ENCODE data around the gene A3GALT2. TPM values are rescaled to one million over a fixed set of nuclear protein-coding genes. Genes with fewer than 3 reads are reported as not detected.
"Not testable (repeated sequence)": the region's sequence is repeated elsewhere in the genome, so short reads cannot be mapped to it uniquely, and the experiment has no call there.

The A3GALT2 gene
- total RNA-seq, 1 donor from 2014 or later: not detected

DNA sequence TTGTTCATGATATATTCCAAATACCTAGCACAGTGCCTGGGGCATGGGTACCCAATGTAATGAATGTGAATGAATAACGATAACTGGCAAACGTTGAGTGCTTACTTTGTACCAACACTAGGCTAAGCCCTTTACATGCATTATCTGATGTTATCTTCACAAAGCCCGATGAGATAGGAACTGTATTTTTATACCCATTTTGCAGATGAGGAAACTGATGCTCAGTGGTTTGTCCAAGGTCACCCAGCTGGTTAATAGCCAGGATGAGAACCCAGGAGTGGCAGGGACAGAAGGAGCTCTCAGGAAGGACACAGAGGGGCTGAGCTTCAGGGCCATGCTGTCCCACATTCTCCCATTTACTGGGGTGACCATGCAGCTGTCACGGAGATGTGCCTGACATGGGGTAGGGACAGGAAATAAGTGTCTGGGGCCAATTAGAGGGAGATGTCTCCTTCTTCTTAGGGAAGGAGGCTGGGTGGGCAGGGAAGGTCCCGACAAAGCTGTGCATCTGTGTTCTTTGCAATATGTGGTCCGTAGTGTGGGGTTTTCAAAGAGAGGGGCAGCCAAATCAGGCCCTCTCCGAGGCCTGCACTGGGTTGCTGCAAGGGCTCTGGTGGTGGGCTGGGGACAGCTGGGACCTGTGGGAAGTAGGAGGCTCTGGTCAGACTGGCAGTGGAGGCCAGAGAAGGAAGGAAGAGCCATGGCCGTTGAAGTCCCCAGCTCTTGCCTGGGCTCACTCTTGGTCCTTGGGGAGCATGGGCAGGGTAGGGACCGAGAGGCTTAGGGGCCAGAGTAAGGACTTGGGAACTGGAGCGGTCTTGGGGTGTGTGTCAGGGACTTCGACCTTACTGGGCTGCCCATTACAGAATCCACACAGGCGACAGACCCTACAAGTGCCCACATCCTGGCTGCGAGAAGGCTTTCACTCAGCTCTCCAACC is 26.6 kb downstream of the A3GALT2 start:
- DNase-seq (ENCODE audit: low spot score): no peak

DNA sequence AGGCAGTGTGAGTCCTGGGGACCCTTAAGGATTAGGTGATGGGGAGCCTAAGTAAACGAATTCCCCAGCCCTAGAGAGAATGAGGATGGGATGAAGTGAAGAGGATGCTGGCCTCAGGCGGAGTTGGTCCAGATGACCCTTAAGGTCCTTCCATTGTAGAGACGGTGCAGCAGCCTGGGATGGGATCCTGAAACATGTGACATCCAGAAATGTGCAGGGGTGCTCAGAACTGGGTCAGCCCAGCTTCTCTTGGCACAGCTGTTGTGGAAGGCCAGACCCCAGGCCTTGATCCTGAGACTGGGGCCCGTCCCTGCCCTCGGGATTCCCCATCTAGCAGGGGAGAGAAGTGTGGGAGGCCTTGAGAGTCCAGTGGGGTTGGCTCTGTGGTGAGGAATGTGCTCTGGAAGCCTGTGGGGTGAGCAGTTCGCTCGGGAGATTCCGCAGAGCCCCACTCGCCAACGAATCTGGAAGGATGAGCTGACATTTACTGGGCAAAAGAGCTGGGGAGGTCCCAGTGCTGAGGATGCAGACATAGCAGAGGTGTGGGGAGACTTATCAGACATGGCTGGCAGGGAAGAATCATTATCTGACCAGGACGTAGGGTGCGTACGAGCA is 28.1 kb downstream of the A3GALT2 start:
- no peak for DNase-seq (ENCODE audit: low spot score)

DNA sequence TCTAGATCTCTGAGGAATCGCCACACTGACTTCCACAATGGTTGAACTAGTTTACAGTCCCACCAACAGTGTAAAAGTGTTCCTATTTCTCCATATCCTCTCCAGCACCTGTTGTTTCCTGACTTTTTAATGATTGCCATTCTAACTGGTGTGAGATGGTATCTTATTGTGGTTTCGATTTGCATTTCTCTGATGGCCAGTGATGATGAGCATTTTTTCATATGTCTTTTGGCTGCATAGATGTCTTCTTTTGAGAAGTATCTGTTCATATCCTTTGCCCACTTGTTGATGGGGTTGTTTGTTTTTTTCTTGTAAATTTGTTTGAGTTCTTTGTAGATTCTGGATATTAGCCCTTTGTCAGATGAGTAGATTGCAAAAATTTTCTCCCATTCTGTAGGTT is 30.3 kb downstream of the A3GALT2 start:
- not testable (repeated sequence) for DNase-seq (ENCODE audit: low spot score)

- DNase-seq (ENCODE audit: low spot score): no peak
These were observed 31.1 kb downstream of the A3GALT2 start for GRCh38 chr1:33289858-33290154.

DNA sequence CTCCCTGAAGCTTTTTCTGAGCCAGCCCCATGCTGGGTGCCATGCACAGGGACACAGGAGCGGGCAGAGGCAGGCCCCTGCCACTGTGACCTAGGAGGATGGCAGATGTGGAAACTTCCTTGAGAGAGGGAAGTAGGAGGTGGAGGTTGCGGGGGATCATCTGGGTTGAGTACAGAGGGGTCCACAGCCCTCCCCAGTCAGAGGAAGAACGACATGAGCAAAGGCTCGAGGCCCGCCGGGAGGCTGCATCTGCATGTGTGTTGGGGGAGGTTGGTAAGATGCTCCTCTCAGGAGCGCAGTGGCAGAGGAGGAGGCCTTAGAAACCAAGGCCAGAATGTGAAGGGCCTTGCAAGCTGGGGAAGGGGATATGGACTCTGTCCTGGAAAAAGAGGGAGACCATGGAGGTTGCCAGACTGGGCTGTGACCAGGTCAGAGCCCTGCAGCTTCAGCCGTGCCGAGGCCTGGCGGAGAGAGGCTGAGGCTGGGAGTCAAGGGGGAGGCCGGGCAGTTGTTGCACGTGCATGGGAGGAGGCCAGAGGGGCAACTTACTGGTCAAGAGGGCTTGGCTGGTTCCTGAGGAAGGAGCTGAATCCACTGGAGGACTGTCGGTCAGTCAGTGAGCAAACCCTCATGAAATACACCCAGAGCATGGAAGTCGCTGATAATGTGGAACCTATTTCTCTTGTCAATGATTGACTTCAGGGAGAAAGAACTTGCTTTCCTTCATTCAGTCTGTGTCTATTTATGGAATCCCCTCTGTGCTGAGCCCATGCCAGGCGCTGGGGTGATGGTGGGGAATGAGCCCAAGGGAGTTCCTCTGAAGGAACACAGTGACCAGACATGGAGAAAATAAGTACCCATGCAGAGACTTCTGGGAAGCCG is 31.7 kb downstream of the A3GALT2 start:
- DNase-seq (ENCODE audit: low spot score): no peak

DNA sequence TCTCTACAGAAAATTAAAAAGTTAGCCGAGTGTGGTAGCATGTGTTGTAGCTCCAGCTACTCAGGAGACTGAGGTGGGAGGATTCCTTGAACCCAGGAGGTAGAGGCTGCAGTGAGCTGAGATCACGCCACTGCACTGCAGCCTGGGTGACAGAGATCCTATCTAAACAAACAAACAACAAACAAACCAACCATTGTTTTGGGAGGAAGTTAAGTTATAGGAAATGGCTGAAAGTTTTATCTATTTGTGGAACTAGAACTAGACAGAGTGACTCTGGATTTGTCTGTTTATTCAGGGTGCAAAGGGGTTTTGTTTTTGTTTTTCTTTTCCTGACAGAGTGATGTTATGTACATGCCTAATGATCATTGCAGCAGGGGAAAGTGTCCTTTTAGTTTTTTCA is 33.6 kb downstream of the A3GALT2 start:
- no peak for DNase-seq (ENCODE audit: low spot score)

DNA sequence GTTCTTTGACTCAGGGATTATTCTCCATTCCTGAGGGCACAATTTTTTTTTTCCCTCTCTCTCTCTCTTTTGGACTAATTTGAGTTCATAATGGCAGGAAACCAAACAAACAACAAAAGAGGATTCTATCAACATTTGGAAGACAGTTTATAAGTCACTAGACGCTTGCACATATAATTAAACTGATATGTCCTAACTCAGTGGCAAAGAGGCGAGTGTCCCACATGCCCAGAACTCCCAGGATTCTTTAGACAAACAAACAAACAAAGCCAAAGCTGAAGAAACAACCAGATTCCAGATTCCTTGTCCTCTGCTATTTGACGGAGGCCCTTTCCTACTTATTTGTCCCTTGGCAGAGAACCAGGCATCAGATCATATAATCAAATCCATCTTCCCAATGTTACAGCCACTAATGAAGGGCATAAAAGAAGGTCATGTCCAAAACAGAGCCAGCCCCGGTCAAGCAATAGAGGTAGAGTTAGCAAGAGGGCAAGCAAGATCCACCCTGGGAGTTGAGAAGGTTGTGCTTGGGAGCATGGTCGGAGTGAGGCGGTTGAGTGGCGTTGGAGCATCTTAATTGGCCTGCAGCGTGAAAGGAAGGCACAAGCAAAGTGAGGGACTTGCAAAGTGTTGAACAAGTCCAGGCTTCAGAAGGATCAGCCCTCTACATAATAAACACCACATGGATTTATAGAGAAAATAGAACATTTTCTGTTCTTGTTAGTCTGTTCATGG is 34.3 kb downstream of the A3GALT2 start:
- DNase-seq (ENCODE audit: low spot score): no peak

- DNase-seq (ENCODE audit: low spot score): no peak
These were observed 36.8 kb downstream of the A3GALT2 start for GRCh38 chr1:33284049-33284448.

DNA sequence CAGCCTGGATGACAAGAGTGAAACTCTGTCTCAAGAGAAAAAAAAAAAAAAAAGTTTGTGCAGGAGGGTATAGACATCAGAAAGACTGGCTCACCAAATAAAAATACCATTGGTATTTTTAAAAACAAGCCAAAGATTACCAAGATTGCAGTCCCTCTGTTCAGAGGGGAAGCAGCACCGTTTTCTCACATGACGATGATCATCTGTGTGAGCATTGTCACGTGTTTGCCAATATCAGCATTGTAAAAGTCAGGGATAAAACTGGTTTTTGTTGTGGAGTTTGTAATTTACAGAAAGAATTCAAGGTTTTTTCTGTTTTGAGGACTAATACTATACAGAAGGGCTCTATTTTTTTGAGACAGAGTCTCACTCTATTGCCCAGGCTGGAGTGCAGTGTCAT is 38.1 kb downstream of the A3GALT2 start:
- no peak for DNase-seq (ENCODE audit: low spot score)

DNA sequence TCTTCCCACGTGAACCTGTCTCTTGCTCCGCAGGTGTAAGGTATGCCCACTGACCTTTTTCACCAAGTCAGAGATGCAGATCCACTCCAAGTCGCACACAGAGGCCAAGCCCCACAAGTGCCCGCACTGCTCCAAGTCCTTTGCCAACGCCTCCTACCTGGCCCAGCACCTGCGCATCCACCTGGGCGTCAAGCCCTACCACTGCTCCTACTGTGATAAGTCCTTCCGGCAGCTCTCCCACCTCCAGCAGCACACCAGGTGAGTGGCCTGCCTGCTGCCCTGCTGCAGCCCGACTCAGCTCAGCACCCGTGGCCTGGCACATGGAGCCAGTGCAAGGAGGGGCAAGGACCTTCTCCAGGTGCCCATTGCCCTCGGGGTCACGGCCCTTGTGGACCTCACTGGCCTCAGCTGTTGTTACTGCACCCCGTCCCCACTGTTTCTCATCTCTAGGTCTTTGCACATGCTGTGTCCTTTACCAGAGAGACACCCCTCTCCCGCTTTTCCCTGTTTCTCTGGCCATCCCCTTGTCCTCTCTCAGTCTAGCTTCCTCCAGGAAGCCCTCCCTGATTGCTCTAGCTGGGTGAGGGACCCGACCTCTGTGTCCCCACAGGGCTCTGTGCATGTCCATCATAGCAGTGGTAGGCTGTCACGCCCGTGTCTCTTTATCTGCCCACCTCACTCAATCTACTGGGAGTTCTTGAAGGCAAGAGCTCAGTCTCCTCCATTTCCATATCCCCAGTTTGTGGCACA is 39.2 kb downstream of the A3GALT2 start:
- no peak for DNase-seq (ENCODE audit: low spot score)

DNA sequence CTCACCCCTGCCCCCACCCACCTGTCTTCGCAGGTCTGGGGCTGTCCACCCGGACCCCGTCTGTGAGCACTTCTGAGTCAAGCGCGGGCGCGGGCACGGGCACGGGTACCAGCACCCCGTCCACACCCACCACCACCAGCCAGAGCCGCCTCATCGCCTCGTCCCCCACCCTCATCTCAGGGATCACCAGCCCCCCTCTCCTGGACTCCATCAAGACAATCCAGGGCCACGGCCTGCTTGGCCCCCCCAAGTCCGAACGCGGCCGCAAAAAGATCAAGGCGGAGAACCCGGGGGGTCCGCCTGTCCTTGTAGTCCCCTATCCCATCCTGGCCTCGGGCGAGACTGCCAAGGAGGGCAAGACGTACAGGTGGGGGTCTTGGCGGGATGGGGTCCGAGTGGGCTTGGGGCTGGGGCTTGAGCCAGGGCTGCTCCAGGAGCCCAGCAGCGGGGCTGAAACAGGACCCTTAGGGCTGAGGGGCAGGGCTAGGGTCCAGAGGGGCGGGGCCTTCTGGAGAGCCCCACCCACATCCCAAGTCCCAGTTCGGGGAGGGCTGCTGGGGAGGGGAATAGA is 40.7 kb downstream of the A3GALT2 start:
- no peak for DNase-seq (ENCODE audit: low spot score)

DNA sequence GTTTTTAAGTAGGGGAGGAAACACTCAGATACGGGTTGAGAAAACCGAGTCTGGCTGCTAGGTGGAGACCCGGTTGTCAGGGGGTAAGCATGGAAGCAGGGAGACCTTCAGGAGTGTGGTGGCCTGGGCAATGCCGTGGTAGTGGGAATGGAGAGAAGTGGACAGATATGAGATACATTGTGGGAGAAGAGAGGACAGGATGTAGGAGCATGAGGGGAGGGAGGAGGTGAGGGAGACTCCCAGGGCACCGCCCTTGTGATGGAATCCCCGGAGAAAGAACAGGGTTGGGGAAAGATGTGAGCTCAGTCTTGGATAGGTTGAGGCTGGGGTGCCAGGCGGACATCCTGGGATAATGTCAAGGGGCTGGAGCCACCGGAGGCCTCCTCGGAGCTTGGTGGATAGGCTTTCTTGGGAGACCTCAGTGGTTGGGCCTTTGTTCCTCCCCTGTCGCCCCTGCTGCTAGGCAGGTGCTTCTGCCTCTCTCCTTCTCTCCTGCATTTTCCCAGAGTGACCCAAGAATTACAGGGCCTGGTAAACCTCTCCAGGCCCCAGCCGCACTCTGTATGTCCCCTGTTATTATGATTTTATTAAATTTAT is 43.3 kb downstream of the A3GALT2 start:
- no peak for DNase-seq (ENCODE audit: low spot score)

DNA sequence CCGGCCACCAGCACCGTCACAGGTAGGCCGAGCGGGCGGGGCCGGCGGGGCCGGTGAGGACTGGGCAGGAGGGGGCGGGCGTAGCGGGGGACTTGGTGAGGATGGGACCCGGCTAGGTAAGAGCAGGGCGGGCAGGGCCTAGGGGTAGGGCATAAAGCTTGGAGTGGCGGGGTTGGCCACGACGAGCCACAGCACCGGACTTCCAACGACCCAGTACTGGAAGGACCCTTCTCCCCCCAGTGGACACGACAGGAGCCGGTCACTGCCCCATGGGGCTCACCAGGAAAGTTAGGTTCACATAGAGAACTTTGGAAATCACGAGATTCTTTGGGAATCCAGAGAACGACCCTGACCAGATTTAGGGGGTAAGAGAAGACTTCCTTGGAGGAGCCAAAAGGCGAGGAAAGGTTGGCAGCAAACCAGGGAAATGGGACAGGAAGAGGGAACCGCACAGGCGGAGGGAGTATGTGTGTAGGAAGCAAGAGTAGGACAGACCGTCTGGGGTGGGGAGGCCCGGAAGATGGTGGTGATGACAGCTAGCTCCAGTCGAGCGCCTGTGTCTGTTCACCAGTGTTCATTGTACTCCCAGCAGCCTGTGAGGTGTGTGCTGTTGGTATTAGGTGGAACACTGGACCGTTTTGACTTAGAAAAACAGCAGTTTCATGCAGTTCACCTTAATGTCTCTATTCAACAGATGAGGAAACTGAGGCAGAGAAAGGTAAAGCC is 44.2 kb downstream of the A3GALT2 start:
- DNase-seq (ENCODE audit: low spot score): no peak

- no peak for DNase-seq (ENCODE audit: low spot score)
These were observed 45.0 kb downstream of the A3GALT2 start for GRCh38 chr1:33275706-33276572.

DNA sequence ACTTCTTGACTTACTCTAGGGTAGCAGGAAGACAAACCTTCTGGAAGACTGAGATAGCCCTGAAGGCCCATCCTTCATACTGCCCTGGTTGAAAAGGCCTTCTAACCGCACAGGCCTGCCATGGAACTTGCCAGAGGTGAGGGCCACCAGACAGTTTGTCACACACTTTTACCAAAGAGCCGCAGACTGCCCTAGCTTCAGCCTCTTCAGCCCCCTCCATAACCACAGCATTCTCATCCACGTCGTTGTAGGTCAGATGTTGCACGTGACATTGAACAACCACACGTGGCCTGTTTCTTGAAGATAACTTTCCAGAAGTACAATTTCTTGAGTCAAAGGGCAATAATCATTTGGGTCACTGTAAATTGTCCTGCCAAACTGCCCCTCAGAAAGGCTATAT is 45.7 kb downstream of the A3GALT2 start:
- DNase-seq (ENCODE audit: low spot score): no peak

- DNase-seq (ENCODE audit: low spot score): no peak
These were observed 46.5 kb downstream of the A3GALT2 start for GRCh38 chr1:33274446-33274845.

GRCh38 chr1:33273961-33274371 is 46.9 kb downstream of the A3GALT2 start:
- DNase-seq (ENCODE audit: low spot score): no peak

DNA sequence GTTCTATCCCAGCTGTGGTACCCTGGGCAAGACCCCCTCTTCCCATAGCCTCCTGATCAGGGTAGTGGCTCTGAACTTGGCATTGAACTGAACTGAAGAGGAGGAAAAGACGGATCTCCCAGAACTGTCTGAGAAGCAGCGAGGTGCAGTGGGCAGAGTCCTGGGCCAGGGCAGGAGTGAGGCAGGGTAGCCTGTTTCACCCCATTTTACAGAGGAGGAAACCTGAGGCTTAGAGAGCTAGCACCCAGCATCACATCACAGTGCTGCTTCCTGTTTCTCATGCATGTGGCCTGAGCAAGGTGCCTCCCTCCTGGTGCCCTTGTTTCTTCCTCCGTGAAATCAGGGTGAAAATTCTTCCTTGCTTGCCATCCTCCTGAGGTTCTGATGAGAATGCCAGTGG is 47.5 kb downstream of the A3GALT2 start:
- no peak for DNase-seq (ENCODE audit: low spot score)

DNA sequence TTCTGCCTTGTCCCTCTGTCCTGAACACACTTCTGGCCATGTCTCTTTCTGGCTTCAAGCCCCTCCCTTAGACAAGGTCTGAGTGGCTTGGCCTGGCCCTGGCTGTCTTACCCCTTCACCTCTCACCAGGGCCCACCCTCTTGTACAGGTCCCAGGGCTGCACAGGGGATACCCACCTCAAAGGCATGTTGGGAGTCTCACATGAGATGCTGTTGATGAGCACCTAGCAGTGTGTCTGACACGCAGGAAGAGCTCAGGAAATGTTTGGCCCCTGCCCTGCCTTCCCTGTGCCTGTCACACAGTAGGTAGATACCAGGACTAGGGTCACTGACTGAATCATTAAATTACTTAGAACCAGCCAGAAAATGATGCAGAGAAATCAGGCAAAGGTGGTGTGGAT is 48.0 kb downstream of the A3GALT2 start:
- no peak for DNase-seq (ENCODE audit: low spot score)
